Measurements from ENCODE around the gene LMBR1L. TPM values are rescaled to one million over a fixed set of nuclear protein-coding genes. Genes with fewer than 3 reads are reported as not detected.

The LMBR1L gene
- total and polyA plus RNA-seq, 2 of the 13 experiments (the other 11 are each of a cell fraction or from before 2014, with no cell fraction given): 12.2 to 65.9 TPM

DNA sequence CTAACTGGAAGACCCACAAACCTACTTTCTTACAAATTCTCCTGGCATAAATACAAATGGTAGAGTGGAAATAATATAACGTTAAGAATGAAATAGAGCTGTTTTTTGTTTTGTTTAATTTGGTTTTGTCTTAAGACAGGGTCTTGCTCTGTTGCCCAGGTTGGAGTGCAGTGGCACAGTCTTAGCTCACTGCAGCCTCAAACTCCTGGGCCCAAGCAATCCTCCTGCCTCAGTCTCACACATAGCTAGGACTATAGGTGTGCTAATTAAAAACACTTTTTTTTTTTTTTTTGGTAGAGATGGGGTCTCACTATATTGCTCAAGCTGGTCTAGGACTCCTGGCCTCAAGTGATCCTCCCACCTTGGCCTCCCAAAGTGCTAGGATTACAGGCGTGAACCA, 11.9 kb downstream of the LMBR1L start (continued):
- TF ChIP-seq, protein P1, sequence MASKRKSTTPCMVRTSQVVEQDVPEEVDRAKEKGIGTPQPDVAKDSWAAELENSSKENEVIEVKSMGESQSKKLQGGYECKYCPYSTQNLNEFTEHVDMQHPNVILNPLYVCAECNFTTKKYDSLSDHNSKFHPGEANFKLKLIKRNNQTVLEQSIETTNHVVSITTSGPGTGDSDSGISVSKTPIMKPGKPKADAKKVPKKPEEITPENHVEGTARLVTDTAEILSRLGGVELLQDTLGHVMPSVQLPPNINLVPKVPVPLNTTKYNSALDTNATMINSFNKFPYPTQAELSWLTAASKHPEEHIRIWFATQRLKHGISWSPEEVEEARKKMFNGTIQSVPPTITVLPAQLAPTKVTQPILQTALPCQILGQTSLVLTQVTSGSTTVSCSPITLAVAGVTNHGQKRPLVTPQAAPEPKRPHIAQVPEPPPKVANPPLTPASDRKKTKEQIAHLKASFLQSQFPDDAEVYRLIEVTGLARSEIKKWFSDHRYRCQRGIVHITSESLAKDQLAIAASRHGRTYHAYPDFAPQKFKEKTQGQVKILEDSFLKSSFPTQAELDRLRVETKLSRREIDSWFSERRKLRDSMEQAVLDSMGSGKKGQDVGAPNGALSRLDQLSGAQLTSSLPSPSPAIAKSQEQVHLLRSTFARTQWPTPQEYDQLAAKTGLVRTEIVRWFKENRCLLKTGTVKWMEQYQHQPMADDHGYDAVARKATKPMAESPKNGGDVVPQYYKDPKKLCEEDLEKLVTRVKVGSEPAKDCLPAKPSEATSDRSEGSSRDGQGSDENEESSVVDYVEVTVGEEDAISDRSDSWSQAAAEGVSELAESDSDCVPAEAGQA (IDR thresholded peaks at IDR 0.05; ENCODE audit: low read depth): no peak
- TF ChIP-seq, protein P1 (CRISPR knock-in tag; IDR thresholded peaks at IDR 0.05; ENCODE audit: borderline replicate concordance): no peak
- TF ChIP-seq, protein P2, sequence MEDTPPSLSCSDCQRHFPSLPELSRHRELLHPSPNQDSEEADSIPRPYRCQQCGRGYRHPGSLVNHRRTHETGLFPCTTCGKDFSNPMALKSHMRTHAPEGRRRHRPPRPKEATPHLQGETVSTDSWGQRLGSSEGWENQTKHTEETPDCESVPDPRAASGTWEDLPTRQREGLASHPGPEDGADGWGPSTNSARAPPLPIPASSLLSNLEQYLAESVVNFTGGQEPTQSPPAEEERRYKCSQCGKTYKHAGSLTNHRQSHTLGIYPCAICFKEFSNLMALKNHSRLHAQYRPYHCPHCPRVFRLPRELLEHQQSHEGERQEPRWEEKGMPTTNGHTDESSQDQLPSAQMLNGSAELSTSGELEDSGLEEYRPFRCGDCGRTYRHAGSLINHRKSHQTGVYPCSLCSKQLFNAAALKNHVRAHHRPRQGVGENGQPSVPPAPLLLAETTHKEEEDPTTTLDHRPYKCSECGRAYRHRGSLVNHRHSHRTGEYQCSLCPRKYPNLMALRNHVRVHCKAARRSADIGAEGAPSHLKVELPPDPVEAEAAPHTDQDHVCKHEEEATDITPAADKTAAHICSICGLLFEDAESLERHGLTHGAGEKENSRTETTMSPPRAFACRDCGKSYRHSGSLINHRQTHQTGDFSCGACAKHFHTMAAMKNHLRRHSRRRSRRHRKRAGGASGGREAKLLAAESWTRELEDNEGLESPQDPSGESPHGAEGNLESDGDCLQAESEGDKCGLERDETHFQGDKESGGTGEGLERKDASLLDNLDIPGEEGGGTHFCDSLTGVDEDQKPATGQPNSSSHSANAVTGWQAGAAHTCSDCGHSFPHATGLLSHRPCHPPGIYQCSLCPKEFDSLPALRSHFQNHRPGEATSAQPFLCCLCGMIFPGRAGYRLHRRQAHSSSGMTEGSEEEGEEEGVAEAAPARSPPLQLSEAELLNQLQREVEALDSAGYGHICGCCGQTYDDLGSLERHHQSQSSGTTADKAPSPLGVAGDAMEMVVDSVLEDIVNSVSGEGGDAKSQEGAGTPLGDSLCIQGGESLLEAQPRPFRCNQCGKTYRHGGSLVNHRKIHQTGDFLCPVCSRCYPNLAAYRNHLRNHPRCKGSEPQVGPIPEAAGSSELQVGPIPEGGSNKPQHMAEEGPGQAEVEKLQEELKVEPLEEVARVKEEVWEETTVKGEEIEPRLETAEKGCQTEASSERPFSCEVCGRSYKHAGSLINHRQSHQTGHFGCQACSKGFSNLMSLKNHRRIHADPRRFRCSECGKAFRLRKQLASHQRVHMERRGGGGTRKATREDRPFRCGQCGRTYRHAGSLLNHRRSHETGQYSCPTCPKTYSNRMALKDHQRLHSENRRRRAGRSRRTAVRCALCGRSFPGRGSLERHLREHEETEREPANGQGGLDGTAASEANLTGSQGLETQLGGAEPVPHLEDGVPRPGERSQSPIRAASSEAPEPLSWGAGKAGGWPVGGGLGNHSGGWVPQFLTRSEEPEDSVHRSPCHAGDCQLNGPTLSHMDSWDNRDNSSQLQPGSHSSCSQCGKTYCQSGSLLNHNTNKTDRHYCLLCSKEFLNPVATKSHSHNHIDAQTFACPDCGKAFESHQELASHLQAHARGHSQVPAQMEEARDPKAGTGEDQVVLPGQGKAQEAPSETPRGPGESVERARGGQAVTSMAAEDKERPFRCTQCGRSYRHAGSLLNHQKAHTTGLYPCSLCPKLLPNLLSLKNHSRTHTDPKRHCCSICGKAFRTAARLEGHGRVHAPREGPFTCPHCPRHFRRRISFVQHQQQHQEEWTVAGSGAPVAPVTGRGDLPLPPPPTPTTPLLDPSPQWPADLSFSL (CRISPR knock-in tag; IDR thresholded peaks at IDR 0.05): no peak
- TF ChIP-seq, protein P3, sequence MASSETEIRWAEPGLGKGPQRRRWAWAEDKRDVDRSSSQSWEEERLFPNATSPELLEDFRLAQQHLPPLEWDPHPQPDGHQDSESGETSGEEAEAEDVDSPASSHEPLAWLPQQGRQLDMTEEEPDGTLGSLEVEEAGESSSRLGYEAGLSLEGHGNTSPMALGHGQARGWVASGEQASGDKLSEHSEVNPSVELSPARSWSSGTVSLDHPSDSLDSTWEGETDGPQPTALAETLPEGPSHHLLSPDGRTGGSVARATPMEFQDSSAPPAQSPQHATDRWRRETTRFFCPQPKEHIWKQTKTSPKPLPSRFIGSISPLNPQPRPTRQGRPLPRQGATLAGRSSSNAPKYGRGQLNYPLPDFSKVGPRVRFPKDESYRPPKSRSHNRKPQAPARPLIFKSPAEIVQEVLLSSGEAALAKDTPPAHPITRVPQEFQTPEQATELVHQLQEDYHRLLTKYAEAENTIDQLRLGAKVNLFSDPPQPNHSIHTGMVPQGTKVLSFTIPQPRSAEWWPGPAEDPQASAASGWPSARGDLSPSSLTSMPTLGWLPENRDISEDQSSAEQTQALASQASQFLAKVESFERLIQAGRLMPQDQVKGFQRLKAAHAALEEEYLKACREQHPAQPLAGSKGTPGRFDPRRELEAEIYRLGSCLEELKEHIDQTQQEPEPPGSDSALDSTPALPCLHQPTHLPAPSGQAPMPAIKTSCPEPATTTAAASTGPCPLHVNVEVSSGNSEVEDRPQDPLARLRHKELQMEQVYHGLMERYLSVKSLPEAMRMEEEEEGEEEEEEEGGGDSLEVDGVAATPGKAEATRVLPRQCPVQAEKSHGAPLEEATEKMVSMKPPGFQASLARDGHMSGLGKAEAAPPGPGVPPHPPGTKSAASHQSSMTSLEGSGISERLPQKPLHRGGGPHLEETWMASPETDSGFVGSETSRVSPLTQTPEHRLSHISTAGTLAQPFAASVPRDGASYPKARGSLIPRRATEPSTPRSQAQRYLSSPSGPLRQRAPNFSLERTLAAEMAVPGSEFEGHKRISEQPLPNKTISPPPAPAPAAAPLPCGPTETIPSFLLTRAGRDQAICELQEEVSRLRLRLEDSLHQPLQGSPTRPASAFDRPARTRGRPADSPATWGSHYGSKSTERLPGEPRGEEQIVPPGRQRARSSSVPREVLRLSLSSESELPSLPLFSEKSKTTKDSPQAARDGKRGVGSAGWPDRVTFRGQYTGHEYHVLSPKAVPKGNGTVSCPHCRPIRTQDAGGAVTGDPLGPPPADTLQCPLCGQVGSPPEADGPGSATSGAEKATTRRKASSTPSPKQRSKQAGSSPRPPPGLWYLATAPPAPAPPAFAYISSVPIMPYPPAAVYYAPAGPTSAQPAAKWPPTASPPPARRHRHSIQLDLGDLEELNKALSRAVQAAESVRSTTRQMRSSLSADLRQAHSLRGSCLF (CRISPR knock-in tag; IDR thresholded peaks at IDR 0.05; ENCODE audit: borderline replicate concordance): no peak
- TF ChIP-seq NFIB (CRISPR knock-in tag; IDR thresholded peaks at IDR 0.05; ENCODE audit: borderline replicate concordance) (no peak), SP2 (CRISPR knock-in tag; IDR thresholded peaks at IDR 0.05) (no peak)
- TF ChIP-seq, protein P4, sequence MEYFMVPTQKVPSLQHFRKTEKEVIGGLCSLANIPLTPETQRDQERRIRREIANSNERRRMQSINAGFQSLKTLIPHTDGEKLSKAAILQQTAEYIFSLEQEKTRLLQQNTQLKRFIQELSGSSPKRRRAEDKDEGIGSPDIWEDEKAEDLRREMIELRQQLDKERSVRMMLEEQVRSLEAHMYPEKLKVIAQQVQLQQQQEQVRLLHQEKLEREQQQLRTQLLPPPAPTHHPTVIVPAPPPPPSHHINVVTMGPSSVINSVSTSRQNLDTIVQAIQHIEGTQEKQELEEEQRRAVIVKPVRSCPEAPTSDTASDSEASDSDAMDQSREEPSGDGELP (IDR thresholded peaks at IDR 0.05; ENCODE audit: borderline replicate concordance, low read depth): no peak
- TF ChIP-seq, protein P5, sequence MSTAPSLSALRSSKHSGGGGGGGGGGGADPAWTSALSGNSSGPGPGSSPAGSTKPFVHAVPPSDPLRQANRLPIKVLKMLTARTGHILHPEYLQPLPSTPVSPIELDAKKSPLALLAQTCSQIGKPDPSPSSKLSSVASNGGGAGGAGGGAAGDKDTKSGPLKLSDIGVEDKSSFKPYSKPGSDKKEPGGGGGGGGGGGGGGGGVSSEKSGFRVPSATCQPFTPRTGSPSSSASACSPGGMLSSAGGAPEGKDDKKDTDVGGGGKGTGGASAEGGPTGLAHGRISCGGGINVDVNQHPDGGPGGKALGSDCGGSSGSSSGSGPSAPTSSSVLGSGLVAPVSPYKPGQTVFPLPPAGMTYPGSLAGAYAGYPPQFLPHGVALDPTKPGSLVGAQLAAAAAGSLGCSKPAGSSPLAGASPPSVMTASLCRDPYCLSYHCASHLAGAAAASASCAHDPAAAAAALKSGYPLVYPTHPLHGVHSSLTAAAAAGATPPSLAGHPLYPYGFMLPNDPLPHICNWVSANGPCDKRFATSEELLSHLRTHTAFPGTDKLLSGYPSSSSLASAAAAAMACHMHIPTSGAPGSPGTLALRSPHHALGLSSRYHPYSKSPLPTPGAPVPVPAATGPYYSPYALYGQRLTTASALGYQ (CRISPR knock-in tag; IDR thresholded peaks at IDR 0.05): no peak
